GM18526 (cell line): ENCODE measurements around the gene DUSP22.

Experiments
- POLR2A ChIP-seq: IDR thresholded peaks from 3 replicates; pipeline ENCODE4 v1.6.1; 2011; ENCODE audit not compliant: insufficient read length; ENCODE audit errors: extremely low read depth

Gene DUSP22, protein sequence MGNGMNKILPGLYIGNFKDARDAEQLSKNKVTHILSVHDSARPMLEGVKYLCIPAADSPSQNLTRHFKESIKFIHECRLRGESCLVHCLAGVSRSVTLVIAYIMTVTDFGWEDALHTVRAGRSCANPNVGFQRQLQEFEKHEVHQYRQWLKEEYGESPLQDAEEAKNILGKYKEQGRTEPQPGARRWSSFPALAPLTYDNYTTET

DNA sequence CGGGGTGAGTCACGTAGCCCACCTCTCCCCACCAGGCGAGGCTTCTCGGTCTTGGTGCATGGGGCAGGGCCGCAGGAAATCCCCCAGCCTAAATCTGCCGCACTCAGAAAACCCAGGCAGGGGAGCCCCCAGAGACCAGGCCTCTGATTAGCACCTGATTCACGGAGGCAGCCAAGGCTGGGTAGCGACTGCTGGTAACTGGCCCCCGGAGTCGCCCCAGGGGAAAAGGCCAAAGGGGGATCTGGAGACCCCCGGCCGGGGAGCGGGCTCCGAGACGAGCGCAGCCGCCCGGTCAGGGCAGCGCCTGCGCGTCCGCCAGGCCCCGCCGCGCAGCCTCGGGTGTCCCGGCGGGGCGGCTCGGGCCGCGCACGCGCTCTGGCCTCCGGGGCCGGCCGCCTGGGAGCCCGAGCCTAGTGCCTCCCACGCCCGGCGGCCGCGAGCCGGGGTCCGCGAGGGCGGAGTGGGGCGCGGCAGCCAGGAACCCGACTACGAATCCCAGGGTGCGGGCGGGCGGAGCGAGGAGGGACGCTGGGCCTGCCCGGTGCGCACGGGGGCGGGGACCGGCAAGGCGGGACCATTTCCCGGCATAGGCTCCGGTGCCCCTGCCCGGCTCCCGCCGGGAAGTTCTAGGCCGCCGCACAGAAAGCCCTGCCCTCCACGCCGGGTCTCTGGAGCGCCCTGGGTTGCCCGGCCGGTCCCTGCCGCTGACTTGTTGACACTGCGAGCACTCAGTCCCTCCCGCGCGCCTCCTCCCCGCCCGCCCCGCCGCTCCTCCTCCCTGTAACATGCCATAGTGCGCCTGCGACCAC, at the start of gene DUSP22:
TSS of gene DUSP22 (plus strand) at position 791 of the 809 bp plus-strand sequence. CDS start 53 bp downstream, outside the sequence.
- peak; percentile 74 for TF ChIP-seq POLR2A

GRCh38 chr6:246352-246751, 45.9 kb upstream of the DUSP22 start:
- no peak for TF ChIP-seq POLR2A

DNA sequence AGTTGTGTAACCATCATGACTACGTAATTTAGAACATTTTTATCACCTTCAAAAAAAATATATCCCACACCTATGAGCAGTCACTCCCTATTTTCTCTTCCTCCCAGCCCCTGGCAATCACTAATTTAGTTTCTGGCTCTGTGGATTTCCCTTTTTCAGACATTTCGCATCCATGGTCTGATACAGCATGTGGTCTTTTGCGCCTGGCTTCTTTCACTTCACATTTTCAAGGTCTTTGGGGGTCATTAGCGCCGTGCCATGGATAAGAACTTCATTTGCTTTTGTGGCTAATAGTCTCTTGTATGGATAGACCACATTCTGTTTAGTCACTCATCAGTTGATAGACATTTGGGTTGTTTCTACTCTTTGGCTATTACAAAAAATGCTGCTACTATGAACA, 44.9 kb upstream of the DUSP22 start:
- TF ChIP-seq POLR2A: no peak

DNA sequence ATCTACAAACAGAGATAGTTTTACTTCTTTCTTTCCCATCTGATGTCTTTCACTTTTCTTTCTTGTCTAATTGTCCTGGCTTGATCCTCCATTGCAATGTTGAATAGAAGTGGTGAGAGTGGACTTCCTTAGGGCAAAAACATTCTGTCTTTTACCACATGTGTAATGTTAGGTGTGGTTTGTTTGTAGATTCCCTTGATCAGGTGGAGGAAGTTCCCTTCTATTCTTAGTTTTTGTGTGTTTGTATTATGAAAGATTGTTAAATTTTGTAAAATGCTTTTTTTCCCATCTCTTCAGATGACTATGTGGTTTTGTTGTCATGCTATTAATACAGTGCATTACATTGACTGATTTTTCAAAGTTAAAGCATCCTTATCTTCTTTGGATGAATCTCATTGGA, 41.6 kb upstream of the DUSP22 start:
- no peak for TF ChIP-seq POLR2A

GRCh38 chr6:251920-252319, 40.4 kb upstream of the DUSP22 start:
- TF ChIP-seq POLR2A: no peak

GRCh38 chr6:252775-253535, 39.3 kb upstream of the DUSP22 start:
- TF ChIP-seq POLR2A: no peak

DNA sequence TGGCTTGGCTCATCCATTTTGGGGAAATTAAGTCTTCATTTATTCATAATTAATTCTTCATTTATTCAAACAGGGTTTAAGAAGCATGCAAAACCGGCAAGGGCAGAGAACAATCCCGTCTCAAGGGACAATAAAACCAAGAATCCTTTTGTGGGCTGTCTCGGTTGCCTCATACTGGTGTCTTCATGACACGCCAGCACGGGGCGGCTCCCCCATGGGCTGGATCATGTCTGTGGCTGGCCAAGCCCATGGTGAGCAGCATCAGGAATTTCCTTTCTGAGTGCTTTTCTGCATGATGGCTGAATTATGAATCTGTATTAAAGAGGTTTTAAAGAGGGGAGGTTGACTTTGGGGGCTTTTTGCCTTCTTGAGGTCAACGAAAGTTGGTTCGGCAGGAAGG, 38.3 kb upstream of the DUSP22 start:
- no peak for TF ChIP-seq POLR2A

- no peak for TF ChIP-seq POLR2A
Measured at GRCh38 chr6:255041-255750, 37.1 kb upstream of the DUSP22 start.

GRCh38 chr6:255751-256083, 36.6 kb upstream of the DUSP22 start:
- no peak for TF ChIP-seq POLR2A

DNA sequence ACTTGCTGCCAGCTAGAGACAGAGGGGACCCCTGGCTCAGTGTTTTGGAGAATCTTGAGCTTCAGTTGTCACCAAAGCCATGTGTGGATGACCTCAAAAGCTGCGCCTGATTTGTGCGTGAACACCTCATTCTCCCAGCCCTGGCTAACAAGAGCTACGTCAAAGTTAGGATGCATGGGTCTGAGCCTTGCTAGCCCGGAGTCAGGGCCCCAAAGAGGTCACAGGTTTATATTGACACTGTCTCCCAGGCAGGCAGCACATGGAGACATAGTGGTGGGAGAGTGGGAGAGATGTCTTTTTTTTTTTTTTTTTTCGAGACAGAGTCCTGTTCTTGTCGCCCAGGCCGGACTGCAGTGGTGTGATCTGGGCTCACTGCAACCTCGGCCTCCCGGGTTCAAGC, 36.1 kb upstream of the DUSP22 start:
- no peak for TF ChIP-seq POLR2A

- no peak for TF ChIP-seq POLR2A
Measured at GRCh38 chr6:257031-257725, 35.1 kb upstream of the DUSP22 start.

DNA sequence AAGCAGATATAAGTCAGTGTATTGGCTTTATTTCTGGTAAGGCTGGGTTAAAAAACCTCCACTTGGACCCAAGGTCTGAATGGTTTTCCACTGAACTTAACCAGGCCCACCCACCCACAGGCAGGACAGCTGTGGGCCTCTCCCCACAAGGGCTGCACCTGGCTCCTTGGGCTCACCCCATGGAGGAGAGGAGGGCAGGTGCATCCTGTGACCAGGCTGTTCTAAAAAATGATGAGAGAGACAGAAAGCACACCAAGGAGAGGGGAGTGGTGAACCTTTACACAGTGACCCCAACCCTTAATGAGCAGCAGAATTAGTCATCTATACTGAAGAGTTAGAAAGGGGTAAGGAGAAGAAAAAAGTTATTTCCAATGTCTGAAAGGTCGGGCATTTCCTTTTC, 34.5 kb upstream of the DUSP22 start:
- TF ChIP-seq POLR2A: no peak

- no peak for TF ChIP-seq POLR2A
Measured at GRCh38 chr6:259316-259715, 33.0 kb upstream of the DUSP22 start.

- TF ChIP-seq POLR2A: no peak
Measured at GRCh38 chr6:259901-260508, 32.3 kb upstream of the DUSP22 start.

GRCh38 chr6:264626-265025, 27.7 kb upstream of the DUSP22 start:
- TF ChIP-seq POLR2A: no peak

GRCh38 chr6:268394-268935, 23.8 kb upstream of the DUSP22 start:
- no peak for TF ChIP-seq POLR2A
